GM12801 (cell line): ENCODE measurements around the gene ASH1L.

Source experiments
- CTCF ChIP-seq: IDR thresholded peaks from one replicate; pipeline ENCODE4 v1.5.1; 2011; ENCODE audit warnings: control low read depth; ENCODE audit not compliant: insufficient read length; ENCODE audit errors: extremely low read depth

Gene ASH1L

GRCh38 chr1:155327981-155328380, 234.6 kb downstream of the ASH1L start:
- TF ChIP-seq CTCF: no peak

GRCh38 chr1:155326631-155327037, 236.0 kb downstream of the ASH1L start:
- TF ChIP-seq CTCF: no peak

GRCh38 chr1:155326020-155326526, 236.5 kb downstream of the ASH1L start:
- no peak for TF ChIP-seq CTCF

GRCh38 chr1:155325603-155325893, 237.1 kb downstream of the ASH1L start:
- no peak for TF ChIP-seq CTCF

GRCh38 chr1:155324717-155325602, 237.6 kb downstream of the ASH1L start:
- TF ChIP-seq CTCF: no peak

- no peak for TF ChIP-seq CTCF
Observed at GRCh38 chr1:155324037-155324716, 238.4 kb downstream of the ASH1L start.

- no peak for TF ChIP-seq CTCF
Observed at GRCh38 chr1:155323729-155324036, 238.9 kb downstream of the ASH1L start.
